Vagina (tissue), 2 donors: ENCODE data around the gene DOCK4. TPM values are rescaled to one million over a fixed set of nuclear protein-coding genes. Genes with fewer than 3 reads are reported as not detected.

Experiments
- DNase-seq, 2 donors: peaks; one replicate each; pipeline ENCODE4 v3.0.0-alpha.2; 2017; ENCODE audit errors: extremely low spot score in 2 of 2
- H3K27ac ChIP-seq: fragments of 200-600 bp; sonication (generic); one replicate; pipeline ENCODE4 v1.5.1; 2019
- H3K27me3 ChIP-seq: fragments of 200-600 bp; sonication (generic); one replicate; pipeline ENCODE4 v1.5.1; 2019
- H3K36me3 ChIP-seq, 2 donors: fragments of 200-600 bp; sonication (generic); one replicate each; pipeline ENCODE4 v1.5.1; 2017 to 2019
- H3K4me1 ChIP-seq: fragments of 200-600 bp; sonication (generic); one replicate; pipeline ENCODE4 v1.5.1; 2019
- H3K4me3 ChIP-seq, 2 donors: fragments of 200-600 bp; sonication (generic); 1 replicate in 1 of 2; 2 replicates in 1 of 2; pipeline ENCODE4 v1.5.1; 2016 to 2019
- H3K9me3 ChIP-seq: fragments of 200-600 bp; sonication (generic); one replicate; pipeline ENCODE4 v1.5.1; 2019
- CTCF ChIP-seq, 3 experiments: fragments of 450-650 bp in 2 of 3; fragments of 200-600 bp in 1 of 3; sonication (generic) in 1 of 3; IDR thresholded peaks; one replicate each; pipeline ENCODE4 v1.5.1; 2017 to 2019; ENCODE audit warnings: antibody characterized with exemption in 3 of 3, mild to moderate bottlenecking in 2 of 3, moderate library complexity in 2 of 3
- POLR2A ChIP-seq, 2 donors: fragments of 450-650 bp; IDR thresholded peaks; one replicate each; pipeline ENCODE4 v1.6.1; 2017; ENCODE audit warnings: antibody characterized with exemption in 2 of 2, mild to moderate bottlenecking in 2 of 2, moderate library complexity in 2 of 2
- POLR2AphosphoS5 ChIP-seq, 2 donors: sonication (generic); formaldehyde crosslinking; IDR thresholded peaks; one replicate each; pipeline ENCODE4 v1.9.0; 2017; ENCODE audit warnings: antibody characterized with exemption in 2 of 2, mild to moderate bottlenecking in 2 of 2, low read depth in 1 of 2; ENCODE audit not compliant: insufficient read depth in 1 of 2
- intact Hi-C: fragments of 100-400 bp; cut with DNase I; formaldehyde crosslinking; loops from one replicate; pipeline ENCODE4 v1.15.1; 2023
- total RNA-seq: library from RNA; depleted of rRNA; stranded (reverse); fragments of >200 nt; gene quantifications from one replicate; pipeline ENCODE4 v1.2.3, GENCODE V29; 2016

DOCK4 gene
- total RNA-seq, 1 donor from 2014 or later, result 40.3 TPM

GRCh38 chr7:111765751-111766643 lies 440.2 kb downstream of the DOCK4 start:
- TF ChIP-seq POLR2AphosphoS5 (IDR thresholded peaks at IDR 0.05; ENCODE audit: insufficient read depth in 1 of 2, low read depth in 1 of 2) (no peak), CTCF (IDR thresholded peaks at IDR 0.05) (no peak), POLR2A (IDR thresholded peaks at IDR 0.05) (no peak)
- intact Hi-C loops, result no loop called here
- Histone ChIP-seq H3K27me3 (no peaks in the 10 kb centered on the region), H3K9me3 (no peaks in the 10 kb centered on the region), H3K4me1 (peaks cover 16% of the 10 kb centered on the region), H3K4me3 (peak overlapping the region in 1 of 2 donors; percentile 22), H3K36me3 (peaks cover 0 to 1% of the 10 kb centered on the region in 2 donors), H3K27ac (peak overlapping the region; percentile 38)
- no peak for DNase-seq

DNA sequence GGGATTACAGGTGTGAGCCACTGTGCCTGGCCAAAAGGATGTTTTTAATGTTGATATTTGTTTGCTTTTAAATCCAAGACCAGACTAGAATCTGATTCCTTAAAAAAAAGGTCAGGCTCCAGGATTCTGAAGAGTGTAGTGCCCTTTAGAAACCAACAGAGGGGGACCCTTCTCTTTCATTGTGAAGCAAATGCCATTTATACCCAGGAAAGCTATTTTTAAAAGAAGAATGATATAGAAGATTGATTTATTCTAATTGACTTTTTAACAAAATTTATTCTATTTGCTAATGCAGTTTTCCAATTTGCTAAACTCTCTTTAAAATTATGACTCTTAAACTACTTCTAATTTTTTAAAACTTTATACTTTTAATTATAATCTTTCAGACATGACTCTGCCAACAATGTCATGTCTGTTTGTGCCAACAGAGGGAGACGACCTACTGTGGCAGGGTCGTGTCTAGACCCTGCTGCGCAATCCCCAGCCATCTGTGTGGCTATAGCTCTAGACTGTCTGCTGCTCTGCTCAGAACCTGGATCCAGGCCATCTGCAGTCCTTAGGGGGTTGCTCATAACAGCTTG lies 442.9 kb downstream of the DOCK4 start:
- no peak for DNase-seq
- Histone ChIP-seq H3K27me3 (no peaks in the 10 kb centered on the region), H3K36me3 (peaks cover 0 to 10% of the 10 kb centered on the region in 2 donors), H3K4me3 (no peak overlapping the region), H3K9me3 (no peaks in the 10 kb centered on the region), H3K27ac (no peak overlapping the region), H3K4me1 (peaks cover 16% of the 10 kb centered on the region)
- TF ChIP-seq CTCF (IDR thresholded peaks at IDR 0.05) (peak in 2 of 3 experiments; percentile 18 to 31), POLR2A (IDR thresholded peaks at IDR 0.05) (no peak), POLR2AphosphoS5 (IDR thresholded peaks at IDR 0.05; ENCODE audit: insufficient read depth in 1 of 2, low read depth in 1 of 2) (no peak)
- intact Hi-C loops, result no loop called here

GRCh38 chr7:111762799-111763198 lies 443.4 kb downstream of the DOCK4 start:
- H3K9me3 ChIP-seq, result no peaks in the 10 kb centered on the region
- intact Hi-C loops, result no loop called here
- peaks cover 0 to 10% of the 10 kb centered on the region in 2 donors for H3K36me3 ChIP-seq
- peaks cover 16% of the 10 kb centered on the region for H3K4me1 ChIP-seq
- DNase-seq, result no peak
- H3K27me3 ChIP-seq, result no peaks in the 10 kb centered on the region
- TF ChIP-seq POLR2A (IDR thresholded peaks at IDR 0.05) (no peak), POLR2AphosphoS5 (IDR thresholded peaks at IDR 0.05; ENCODE audit: insufficient read depth in 1 of 2, low read depth in 1 of 2) (no peak), CTCF (IDR thresholded peaks at IDR 0.05) (no peak)
- H3K27ac ChIP-seq, result no peak overlapping the region
- H3K4me3 ChIP-seq, result no peak overlapping the region

DNA sequence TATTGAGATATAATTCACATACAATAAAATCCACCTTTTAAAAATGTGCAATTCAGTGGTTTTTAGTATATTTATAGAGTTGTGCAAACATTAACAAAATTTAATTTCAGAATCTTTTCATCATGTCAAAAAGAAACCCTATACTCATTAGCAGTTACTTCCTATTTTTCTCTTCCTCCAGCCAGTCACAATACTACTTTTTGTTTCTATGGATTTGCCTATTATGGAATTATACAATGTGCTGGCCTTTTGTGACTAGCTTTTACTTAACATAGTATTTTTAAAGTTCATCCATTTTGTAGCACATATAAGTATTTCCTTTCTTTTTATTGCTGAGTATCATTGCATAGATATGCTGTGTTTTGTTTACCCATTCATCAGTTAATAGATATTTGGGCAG lies 444.0 kb downstream of the DOCK4 start:
- Histone ChIP-seq H3K4me3 (no peak overlapping the region), H3K9me3 (no peaks in the 10 kb centered on the region), H3K36me3 (peaks cover 0 to 10% of the 10 kb centered on the region in 2 donors), H3K27me3 (no peaks in the 10 kb centered on the region), H3K4me1 (peaks cover 16% of the 10 kb centered on the region), H3K27ac (no peak overlapping the region)
- intact Hi-C loops, result no loop called here
- TF ChIP-seq POLR2A (IDR thresholded peaks at IDR 0.05), result no peak
- no peak for DNase-seq

- no peak for TF ChIP-seq POLR2AphosphoS5 (IDR thresholded peaks at IDR 0.05; ENCODE audit: insufficient read depth in 1 of 2, low read depth in 1 of 2)
- no peak for TF ChIP-seq CTCF (IDR thresholded peaks at IDR 0.05)
- TF ChIP-seq POLR2A (IDR thresholded peaks at IDR 0.05), result no peak
- H3K4me1 ChIP-seq, result no peaks in the 10 kb centered on the region
- no peak overlapping the region for H3K4me3 ChIP-seq
- no peak for DNase-seq
- H3K9me3 ChIP-seq, result no peaks in the 10 kb centered on the region
- peaks cover 0 to 10% of the 10 kb centered on the region in 2 donors for H3K36me3 ChIP-seq
- intact Hi-C loops, result no loop called here
- no peaks in the 10 kb centered on the region for H3K27me3 ChIP-seq
- H3K27ac ChIP-seq, result no peak overlapping the region
Observed at GRCh38 chr7:111760043-111760442, 446.2 kb downstream of the DOCK4 start.
